ENCODE data around the gene PMM2. TPM values are rescaled to one million over a fixed set of nuclear protein-coding genes. Genes with fewer than 3 reads are reported as not detected.
"Not testable (repeated sequence)": the region's sequence is repeated elsewhere in the genome, so short reads cannot be mapped to it uniquely, and the experiment has no call there.

The PMM2 gene
- total RNA-seq, 1 donor from 2014 or later = 49.8 TPM

DNA sequence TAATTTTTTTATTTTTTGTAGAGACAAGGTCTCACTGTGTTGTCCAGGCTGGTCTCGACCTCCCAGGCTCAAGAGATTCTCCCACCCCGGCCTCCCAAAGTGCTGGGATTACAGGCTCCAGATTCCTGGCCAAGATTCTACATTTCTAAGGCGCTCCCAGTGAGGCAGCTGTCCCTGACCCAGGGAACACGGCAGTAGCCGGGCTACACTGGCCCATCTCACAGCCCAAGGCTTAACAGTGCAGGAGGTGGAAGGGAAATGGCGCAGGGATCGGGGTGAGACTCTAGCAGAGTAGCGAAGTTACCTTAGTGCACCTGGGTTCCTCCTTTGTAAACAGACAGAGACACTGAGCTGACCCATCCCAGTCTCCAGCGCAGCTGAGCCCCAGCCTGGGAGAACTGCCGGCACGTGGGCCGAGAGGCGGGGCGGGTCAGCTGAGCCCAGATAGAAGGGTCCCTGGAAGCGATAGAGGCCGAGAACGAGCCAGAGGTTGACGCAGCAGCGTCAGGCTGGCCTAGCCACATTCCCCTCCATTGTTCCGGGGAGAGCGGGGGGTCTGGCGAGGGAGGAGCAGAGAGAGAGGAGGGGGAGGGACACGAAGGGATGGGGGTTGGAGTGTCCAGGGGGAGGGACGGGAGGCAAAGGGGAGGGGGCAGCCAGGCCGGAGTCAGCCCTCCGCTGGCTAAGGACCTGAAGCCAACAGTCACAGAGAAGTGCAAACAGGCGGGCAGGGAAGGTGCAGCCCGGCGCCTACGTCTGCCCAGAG lies 68.7 kb downstream of the PMM2 start:
- intact Hi-C loops (cut with micrococcal nuclease) = loop anchor here (5.0 kb wide), 2 partner anchors 49 to 209 kb away; no protein-coding TSS in a partner anchor

DNA sequence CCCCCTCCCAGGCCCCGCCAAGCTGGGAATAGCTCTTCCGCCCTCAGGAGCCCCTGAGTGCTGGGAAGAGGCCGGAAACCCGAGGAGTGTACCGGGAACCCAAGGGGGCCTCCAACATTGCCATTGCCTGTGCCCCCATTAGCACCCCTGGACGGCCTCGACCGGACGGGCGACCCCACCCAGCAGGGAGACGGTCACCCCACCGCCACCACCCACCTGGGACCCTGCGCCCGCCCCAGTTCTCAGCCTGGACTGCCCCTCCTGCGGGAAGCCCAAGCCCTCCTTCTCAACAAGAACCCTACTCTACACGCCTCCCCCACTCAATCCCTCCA lies 69.2 kb downstream of the PMM2 start:
- intact Hi-C loops (cut with micrococcal nuclease) = loop anchor here (5.0 kb wide), 2 partner anchors 50 to 210 kb away; no protein-coding TSS in a partner anchor

DNA sequence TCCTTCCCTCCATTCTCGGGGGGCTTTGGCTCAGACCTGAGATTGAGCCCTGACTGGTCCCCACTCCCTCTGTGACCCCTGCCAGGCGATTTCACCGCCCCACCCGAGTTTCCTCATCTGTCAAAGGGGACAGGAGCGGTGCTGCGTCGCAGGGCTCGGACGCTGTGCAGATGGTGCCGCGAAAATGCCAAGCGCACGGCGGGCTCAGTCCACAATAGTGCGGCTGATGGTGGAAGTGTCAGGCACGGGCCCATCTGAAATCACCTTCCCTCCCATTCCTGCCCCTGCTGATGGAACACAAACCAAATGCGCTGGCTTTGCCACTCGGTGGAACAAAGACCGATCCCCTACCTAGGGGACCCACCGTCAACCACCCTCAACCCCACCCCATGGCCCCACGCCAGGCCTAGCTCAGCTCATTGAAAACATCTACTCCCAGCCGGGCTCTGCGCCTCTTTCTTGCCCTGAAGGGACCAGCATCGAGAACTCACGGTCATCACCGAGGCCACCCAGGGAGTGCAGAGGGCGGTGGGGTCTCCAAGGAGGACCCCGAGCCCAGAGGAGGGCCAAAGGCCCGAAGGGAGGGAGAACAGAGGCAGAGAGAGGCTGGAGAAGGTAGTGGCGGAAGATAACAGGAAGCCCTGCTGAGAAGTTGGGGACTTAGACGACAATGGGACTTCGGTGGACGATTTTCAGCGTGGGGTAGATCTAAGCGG lies 69.7 kb downstream of the PMM2 start:
- intact Hi-C loops (cut with micrococcal nuclease) = loop anchor here (5.0 kb wide), 2 partner anchors 50 to 210 kb away; no protein-coding TSS in a partner anchor

DNA sequence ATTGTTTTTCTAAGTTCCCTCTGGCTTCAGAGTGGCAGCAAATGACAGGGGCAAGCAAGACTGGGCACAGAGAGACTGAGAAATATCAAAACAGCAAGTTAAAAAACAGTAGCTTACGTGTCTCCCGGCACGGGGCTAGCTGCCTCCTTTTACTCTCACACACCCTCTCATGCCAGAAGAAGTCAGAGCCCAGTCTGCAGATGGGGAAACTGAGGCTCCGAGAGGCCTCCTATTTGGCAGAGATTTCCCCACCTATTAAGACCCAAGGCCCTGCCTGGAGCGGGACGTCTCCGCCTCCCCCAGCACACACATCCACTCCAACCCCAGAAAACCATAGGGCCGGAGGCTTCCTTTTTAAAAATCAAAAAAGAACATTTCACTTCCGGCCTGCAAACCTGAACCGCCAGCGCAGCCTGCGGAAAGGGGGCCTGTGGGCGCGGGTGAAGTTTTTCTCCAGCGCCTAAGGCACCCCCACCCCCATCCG lies 70.3 kb downstream of the PMM2 start:
- intact Hi-C loops (cut with micrococcal nuclease) = loop anchor here (1.0 to 5.0 kb wide), 6 partner anchors 12 to 301 kb away; partner anchors contain the start of genes HAPSTR1, PMM2 and TMEM186

DNA sequence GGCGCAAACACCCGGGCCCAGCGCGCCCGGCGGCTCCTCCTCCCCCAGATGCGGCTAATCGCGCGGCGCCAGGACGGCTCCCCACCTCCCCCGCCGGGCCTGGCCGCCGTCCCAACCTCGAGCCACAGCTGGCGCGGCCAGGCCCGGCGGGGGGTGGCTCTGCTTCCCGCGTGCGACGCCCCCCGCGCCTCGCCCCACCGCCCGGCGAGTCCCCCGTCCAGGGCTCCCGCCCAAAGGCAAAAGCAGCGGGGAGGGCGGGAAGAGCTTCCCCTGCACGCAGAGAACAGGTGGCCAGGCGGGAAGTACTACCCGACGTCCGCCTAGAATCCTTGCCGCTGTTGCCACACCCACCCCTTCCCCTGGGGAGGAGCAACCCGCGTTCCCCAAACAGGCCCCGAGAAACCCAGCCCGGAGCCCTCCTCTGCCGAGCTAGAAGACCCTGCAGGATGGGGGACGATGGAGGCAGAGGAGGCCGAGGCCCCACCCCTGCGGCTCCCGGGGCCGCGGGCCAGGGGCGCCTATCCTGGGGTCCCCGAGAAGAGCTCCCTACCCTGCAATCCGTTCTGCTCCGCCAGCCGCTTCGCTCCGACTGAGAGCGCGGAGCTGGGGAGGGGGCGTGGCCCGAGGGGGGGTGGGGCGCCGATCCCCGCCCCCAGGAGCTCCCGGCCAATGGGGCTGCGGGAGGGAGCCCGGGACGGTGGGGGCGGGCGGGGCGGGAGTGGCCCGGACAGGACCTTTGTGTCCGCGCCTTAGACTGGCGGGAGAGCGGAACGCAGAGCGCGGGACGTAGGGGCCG lies 71.0 kb downstream of the PMM2 start, which contains the start of gene CARHSP1:
Gene CARHSP1 (minus strand): TSS at position 591 of the 796 bp plus-strand sequence. CDS start 9,678 bp downstream, outside the sequence.
- intact Hi-C loops (cut with micrococcal nuclease) = loop anchor here (1.0 to 5.0 kb wide), 9 partner anchors 12 to 302 kb away; partner anchors contain the start of genes ABAT, HAPSTR1, METTL22 and PMM2

DNA sequence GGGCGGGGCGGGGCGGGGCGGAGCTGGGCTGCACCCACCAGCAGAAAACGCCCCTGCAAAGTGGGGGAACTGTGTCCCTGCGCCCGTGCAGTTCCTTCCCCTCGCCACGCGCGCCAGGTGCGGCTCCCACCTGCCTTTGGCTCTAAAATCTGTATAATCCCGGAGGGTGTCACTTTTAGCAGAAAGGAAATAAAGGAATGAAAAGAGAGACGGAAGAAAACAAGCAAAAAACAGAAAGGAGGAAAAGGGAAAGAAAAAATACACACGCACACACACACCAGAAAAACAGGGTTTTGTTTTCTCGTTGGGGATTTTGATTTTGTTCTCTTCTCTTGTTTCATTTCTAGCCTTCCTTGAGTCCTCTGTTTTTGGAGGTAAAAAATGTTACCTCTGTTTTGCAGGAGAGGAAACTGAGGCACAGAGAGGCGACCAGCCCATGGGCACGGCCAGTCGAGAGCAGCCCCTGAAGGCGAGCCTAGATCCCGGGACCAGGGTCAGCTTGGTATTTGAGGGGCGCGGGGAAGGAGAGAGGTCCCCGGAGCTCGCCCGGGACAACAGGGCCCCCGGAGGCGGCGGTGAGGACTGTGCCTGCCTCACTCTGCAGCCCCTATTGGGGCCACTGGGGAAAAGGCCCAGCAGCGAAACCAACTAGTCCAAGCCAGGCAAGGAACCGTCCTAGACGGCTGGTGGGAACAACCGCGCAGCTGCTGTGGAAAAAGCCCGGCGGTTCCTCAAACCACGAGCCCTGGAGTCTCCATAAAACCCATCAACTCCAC lies 71.8 kb downstream of the PMM2 start:
- intact Hi-C loops (cut with micrococcal nuclease) = loop anchor here (1.0 to 5.0 kb wide), 6 partner anchors 52 to 303 kb away; partner anchors contain the start of genes ABAT and METTL22

DNA sequence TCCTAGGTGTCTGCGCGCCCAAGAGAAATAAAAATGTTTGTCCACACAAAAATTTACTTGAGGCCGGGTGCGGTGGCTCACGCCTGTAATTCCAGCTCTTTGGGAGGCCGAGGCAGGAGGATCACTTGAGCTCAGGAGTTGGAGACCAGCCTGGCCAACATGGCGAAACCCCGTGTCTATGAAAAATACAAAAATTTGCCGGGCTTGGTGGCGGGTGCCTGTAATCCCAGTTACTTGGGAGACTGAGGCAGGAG lies 72.3 kb downstream of the PMM2 start:
- intact Hi-C loops (cut with micrococcal nuclease) = loop anchor here (1.0 to 5.0 kb wide), 7 partner anchors 53 to 303 kb away; partner anchors contain the start of genes ABAT and METTL22

DNA sequence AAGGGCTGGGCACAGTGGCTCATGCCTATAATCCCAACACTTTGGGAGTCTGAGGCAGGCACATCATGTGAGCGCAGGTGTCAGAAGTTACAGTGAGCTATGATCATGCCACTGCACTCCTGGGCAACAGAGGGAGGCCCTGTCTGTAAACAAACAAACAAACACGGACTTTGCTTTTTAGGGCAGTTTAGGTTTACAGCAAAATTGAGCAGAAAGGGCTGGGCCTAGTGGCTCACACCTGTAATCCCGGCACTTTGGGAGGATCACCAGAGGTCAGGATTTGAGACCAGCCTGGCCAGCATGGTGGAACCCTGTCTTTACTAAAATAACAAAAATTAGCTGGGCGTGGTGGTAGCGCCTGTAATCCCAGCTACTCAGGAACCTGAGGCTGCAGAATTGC lies 74.4 kb downstream of the PMM2 start:
- intact Hi-C loops (cut with micrococcal nuclease) = no loop called here

DNA sequence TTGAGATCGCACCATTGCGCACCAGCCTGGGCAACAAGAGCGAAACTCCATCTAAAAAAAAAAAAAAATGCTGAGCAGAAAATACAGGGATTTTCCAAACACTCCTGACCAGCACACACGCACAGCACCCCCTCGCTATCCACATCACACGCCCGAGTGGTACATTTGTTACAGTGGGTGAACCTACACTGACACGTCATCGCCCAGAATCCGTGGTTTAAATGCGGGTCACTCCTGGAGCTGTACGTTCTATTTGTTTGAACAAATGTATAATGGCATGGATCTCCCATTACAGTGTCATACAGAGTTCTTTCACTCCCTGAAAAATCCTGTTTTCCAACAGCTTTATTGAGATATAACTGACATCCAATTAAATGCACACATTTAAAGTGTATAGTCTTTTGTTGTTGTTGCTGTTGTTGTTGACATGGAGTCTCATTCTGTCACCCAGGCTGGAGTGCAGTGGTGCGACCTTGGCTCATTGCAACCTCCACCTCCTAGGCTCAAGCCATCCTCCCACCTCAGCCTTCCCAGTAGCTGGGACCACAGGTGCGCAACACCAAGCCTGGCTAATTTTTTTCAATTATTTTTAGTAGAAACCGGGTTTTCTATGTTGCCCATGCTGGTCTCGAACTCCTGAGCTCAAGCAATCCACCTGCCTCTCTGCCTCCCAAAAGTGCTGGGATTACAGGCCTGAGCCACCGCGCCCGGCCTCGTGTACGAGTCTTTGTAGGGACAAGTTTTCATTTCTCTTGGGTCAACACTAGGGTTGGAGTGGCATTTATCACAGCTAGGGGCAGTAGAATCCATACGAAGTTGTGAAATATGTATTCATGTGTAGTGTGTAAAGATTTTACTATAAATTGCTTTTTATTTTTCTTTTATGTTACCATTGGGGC lies 75.6 kb downstream of the PMM2 start:
- intact Hi-C loops (cut with micrococcal nuclease) = no loop called here

DNA sequence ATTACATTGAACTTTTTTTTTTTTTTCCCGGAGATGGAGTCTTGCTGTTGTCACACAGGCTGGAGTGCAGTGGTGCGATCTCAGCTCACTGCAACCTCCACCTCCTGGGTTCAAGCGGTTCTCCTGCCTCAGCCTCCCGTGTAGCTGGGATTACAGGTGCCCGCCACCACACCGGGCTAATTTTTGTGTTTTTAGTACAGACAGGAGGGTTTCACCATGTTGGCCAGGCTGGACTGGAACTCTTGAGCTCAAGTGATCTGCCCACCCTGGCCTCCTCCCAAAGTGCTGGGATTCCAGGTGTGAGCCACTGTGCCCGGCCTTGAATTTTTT lies 76.2 kb downstream of the PMM2 start:
- intact Hi-C loops (cut with micrococcal nuclease) = not testable (repeated sequence)

DNA sequence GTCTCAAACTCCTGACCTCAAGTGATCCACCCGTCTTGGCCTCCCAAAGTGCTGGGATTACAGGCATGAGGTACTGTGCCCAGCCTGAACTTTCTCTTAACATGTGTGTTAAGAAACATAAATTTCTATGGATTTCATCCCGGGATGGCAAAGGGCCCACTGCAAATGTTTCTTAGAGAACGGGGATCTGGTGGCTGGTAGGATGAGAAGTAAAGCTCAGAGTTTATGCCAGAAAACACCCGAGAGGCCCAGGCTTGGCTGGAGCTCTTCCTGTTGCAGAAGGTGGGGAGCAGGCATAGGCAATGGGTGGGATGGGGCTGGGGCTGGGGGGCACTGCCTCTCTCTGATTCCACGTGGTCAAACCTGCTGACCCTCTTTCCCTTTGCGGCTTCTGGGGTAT lies 76.7 kb downstream of the PMM2 start:
- intact Hi-C loops (cut with micrococcal nuclease) = no loop called here

DNA sequence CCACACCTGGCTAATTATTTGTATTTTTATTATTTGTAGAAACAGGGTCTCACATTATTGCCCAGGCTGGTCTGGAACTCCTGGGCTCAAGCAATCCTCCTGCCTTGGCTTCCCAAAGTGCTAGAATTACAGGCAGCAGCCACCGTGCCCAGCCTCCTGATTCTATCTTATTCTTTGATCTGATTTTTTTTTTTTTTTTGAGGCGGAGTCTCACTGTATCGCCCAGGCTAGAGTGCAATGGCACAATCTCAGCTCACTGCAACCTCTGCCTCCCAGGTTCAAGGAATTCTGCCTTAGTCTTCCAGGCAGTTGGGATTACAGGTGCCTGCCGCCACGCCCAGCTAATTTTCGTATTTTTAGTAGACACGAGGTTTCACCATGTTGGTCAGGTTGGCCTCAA lies 77.7 kb downstream of the PMM2 start:
- intact Hi-C loops (cut with micrococcal nuclease) = not testable (repeated sequence)

DNA sequence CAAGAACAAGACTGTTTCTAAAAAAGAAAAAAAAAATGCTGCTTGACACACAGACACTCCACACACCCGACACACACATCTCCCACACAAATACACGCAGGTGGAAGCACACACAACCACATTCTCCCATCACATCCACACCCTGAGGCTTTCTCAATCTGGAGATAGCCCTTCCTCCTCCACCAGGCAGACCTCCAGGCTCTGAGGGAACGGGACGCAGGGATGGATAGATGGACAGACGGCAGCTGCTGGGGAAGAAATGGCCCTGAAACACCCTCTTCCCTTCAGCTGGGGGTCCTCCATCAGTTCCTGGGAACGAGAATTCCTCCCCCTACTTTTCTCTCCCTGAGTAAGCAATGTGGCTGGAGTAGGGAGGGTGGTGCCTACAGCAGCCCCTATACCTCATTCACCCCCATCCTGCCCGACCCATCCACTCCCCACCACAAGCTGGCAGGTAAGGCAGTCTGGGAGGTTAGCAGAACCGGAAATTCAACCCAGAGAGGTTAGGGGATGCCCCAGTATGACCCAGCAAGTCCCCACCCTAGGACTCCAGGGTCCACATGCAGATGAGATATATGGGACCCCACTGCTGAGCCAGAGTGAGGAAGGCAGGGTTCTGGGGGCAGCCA lies 80.4 kb downstream of the PMM2 start:
- intact Hi-C loops (cut with micrococcal nuclease) = no loop called here

DNA sequence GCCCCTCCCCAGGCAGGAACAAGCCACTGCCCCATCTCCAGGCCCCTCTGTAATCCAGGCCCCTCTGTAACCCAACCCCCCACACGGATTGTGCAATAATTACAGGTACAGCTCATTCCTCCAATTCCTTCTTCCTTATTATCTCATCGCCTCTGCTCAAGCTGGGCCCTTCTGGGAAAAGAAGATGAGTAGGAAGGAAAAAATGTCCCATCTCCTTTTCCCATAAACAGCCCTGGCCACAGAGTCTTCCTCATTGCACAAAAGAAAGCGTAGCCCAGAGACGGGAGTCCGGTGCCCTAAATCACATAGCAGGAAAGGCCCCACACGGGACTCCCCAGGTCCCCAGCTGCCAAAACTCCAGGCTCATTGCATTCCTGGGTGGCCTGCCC lies 80.9 kb downstream of the PMM2 start:
- intact Hi-C loops (cut with micrococcal nuclease) = no loop called here

DNA sequence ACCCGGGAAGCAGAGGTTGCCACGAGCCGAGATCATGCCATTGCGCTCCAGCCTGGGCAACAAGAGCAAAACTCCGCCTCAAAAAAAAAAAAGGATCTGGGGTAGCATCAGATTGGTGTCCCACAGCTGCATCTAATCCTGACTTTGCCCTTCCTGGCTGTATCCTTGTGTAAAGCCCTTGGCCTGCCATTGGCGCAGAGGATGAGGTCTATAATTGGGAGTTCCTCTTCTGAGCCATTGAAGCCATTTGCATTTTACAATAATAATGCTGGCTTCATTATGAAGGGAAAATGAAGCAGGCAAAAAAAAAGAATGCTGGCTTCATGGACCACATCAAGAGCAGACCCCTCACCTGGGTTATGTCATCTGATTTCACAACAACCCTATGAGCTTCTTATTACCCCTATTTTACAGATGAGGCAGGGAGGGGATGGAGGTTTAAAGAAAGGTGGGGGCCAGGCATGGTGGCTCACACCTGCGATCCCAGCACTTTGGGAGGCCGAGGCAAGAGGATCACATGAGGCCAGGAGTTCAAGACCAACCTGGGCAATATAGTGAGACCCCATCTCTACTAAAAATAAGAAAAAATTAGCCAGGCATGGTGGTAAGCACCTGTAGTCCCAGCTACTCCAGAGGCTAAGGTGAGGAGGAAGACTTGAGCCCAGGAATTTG lies 83.3 kb downstream of the PMM2 start:
- intact Hi-C loops (cut with micrococcal nuclease) = loop anchor here (1.0 to 2.0 kb wide), 6 partner anchors 13 to 314 kb away; partner anchors contain the start of genes PMM2 and TMEM186

DNA sequence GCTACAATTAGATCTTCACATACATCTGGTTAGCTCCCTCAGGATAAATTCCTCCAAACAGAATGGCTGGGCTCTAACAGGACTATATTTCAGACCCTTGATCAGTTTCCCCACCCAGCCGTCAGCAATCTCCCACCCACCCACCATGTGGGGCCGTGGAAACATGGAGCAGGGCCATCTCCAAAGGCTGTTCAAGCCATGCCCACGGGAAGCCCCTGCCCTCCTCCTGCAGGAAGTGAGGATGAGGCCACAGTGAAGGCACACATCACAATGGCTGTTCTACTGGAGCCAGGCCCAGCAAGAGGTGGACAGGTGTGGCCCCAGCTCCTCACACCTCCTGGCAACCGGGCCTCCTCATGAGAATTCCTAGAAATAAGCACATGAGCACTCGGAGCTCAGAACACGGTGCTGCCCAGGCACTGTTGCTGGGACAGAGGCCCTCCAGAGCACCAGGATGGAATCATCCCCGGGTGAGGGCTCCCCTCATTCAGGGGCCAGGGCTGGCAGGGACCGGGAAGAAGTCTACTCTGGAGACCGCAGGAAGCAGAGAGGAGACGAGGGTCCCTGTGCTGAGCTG lies 84.5 kb downstream of the PMM2 start, which contains the start of gene LITAFD:
Gene LITAFD (plus strand): TSS at position 311 of the 577 bp plus-strand sequence. CDS start 2,005 bp downstream, outside the sequence.
- intact Hi-C loops (cut with micrococcal nuclease) = no loop called here

DNA sequence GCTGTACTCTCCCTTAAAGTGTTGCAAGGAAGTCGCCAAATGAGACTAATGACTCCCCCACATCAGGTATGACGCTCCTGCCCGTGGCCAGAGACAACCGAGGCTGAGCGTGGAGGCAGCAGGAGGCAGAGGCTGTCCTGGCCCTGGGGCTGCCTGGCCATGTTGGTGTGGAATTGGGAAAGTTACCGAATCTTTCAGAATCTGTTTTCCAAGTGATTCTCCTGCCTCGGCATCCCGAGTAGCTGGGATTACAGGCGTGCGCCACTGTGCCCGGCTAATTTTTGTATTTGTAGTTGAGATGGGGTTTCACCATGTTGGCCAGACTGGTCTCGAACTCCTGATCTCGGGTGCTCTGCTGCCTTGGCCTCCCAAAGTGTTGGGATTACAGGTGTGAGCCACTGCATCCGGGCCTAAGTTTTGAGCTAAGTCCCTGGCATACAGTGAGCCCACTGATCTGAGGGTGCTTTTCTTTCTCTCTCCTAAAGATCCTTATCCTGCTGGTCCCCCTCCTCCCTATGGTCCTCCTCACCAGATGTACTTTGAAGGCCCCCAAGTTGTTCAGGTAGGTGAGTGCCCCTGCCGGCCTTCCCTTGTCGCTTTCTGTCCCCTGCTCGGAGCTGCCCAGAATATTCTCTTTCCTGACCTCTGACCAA lies 85.2 kb downstream of the PMM2 start:
- intact Hi-C loops (cut with micrococcal nuclease) = no loop called here

Data from T-helper 1 cell treated with Interleukin-12 subunit alpha and Interleukin-12 subunit beta and Interleukin-4 antibody, amounts not matched to agents 30 ng/mL and 1 ng/mL, for 36 hours (primary cell).